ENCODE results near the gene CEP85.
A peak's percentile ranks its signal among the peaks of the same experiment; 100 is the strongest.
"Not testable (repeated sequence)": the region's sequence is repeated elsewhere in the genome, so short reads cannot be mapped to it uniquely, and the experiment has no call there.

CEP85 gene

DNA sequence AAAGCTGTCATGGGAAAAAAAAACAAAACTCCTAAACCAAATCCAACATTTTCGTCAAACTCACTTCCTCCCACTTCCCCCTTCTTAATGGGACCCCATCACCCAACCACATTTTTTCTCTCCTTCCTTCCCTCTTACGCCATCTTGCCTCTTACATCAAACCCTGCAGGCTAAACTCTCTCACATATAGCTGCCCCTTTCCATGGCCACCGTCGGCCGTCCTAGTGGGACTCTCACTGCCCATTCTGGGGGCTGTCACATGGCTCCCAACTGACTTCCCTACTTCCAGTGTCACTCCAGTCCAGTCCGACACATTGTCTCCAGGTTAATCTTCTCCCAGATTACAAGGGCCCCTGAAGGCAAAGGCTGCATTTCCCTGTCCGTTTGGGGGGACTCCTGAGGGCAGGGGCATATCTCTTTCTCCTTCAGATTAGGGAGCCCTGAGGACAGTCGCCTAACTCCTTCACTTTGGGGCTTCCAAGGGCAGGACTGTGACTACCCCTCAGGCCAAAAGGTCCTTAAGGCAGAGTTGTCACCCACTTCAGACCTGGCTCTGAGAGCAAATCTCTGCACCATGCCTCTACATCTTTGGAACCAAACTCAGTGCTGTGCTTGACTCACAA lies 71.8 kb downstream of the CEP85 start:
- peak overlapping the region; percentile 82 to 88 for H3K4me3 ChIP-seq (replicated peaks in 1 of 2; ENCODE audit: low read depth in 2 of 2, low read length in 2 of 2)
- DNase-seq (ENCODE audit: low read depth in 2 of 2): no peak
- TF ChIP-seq, protein P1, sequence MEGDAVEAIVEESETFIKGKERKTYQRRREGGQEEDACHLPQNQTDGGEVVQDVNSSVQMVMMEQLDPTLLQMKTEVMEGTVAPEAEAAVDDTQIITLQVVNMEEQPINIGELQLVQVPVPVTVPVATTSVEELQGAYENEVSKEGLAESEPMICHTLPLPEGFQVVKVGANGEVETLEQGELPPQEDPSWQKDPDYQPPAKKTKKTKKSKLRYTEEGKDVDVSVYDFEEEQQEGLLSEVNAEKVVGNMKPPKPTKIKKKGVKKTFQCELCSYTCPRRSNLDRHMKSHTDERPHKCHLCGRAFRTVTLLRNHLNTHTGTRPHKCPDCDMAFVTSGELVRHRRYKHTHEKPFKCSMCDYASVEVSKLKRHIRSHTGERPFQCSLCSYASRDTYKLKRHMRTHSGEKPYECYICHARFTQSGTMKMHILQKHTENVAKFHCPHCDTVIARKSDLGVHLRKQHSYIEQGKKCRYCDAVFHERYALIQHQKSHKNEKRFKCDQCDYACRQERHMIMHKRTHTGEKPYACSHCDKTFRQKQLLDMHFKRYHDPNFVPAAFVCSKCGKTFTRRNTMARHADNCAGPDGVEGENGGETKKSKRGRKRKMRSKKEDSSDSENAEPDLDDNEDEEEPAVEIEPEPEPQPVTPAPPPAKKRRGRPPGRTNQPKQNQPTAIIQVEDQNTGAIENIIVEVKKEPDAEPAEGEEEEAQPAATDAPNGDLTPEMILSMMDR (IDR thresholded peaks at IDR 0.05; ENCODE audit: low read depth, low read length): no peak

DNA sequence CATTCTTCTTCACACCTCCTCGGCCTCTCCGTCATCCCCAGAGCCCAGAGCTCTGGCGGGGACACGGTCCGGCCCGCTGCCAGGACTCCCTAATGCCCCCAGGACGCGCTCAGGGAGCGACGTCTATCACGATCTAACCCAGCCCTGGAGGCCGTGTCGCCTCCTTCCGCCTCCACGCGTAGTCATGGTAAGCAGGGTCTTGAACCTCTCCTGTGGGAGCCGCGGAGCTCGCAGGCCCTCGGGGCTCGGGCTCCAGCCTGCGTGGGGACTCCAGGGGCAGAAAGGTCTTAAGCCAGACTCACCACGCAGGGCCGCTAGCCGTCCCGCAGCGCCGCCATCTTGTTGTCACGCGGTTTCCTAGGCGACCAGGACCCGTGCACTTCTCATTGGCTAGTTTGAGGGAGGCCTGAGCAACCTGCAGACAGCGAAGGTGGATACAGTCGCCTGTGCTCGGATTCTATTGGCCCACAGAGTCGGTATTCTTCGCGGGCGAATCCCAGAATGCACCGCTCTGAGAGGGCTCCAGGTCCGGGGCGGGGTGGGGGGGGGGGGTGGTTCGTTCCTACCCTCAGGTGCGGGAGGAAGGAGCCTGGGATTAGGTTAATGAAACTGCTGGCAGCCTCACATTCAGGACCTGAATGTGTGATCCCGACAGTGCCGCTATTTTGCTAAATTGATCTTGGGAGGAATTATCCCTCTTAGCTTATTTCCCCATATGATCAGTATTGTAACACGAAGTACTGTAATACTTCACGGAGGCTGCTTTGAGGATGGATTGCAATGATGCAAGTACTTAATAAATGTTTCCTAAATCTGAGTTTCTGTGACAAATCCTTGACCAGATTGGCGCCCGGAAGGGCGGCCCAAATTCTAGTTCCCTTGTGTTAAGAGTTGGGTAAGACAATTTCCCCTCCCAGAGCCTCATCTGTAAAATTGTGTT lies 72.6 kb downstream of the CEP85 start, which contains the start of gene UBXN11:
UBXN11 (minus strand) TSS at position 347 of the 940 bp plus-strand sequence. CDS start 3,753 bp downstream, outside the sequence.
- DNase-seq (ENCODE audit: low read depth in 2 of 2): peak; percentile 96
- H3K4me3 ChIP-seq (replicated peaks in 1 of 2; ENCODE audit: low read depth in 2 of 2, low read length in 2 of 2): peak within 1 kb of the TSS; percentile 82 to 88
- TF ChIP-seq, protein P1 (IDR thresholded peaks at IDR 0.05; ENCODE audit: low read depth, low read length): no peak

DNA sequence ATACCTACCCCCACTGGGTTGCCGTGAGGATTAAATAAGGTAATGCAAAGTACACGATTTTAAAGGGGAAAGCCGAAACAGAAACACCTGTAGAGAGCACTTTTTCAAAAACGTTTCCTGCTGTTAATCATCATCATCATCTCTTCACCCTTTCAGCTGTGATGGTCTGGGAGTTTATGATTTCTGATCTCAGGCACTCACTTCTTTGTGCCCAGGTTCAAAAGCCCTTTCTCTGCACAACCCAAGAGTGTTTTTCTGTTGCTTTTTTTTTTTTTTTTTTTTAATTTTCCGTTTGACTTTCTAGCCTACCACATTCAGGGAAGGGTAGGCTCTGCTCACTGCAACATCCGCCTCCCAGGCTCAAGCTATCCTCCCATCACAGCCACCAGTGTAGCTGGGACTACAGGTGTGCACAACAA lies 73.4 kb downstream of the CEP85 start:
- TF ChIP-seq, protein P1 (IDR thresholded peaks at IDR 0.05; ENCODE audit: low read depth, low read length): no peak
- no peak overlapping the region for H3K4me3 ChIP-seq (replicated peaks in 1 of 2; ENCODE audit: low read depth in 2 of 2, low read length in 2 of 2)
- no peak for DNase-seq (ENCODE audit: low read depth in 2 of 2)

DNA sequence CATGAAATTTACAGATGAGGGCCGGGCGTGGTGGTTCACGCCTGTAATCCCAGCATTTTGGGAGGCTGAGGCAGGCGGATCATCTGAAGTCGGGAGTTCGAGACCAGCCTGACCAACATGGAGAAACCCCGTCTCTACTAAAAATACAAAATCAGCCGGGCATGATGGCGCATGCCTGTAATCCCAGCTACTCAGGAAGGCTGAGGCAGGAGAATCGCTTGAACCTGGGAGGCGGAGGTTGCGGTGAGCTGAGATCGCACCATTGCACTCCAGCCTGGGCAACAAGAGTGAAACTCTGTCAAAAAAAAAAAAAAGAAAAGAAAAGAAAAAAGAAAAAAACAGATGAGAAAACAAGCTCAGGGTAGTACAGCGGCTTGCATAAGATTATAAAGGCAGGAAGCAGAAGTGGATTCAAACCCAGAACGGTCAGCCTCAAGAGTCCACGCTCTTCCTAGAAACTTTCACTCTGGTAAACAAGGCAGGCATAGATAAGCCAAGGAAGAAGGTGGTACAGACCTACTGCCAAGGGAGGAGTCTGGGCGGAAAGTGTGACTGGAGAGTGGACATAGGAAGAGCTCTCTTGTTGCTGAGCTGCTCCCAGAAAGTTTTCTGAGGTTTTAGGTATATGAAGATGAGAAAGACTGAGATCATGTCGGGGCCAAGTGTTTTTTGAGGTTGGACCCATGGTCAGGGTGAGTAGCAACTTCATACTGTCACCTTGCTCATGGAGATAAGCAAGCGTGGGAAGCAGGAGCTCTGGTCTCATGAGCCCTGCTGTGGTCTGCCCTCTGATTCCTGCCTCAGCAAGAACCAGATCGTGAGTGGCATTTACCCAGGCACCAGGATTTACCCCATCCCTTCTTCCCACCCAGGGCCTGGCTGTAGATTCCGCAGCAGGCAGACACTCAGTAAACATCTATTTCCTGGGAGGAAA lies 74.2 kb downstream of the CEP85 start:
- DNase-seq (ENCODE audit: low read depth in 2 of 2); H3K4me3 ChIP-seq (replicated peaks in 1 of 2; ENCODE audit: low read depth in 2 of 2, low read length in 2 of 2): not testable (repeated sequence)

DNA sequence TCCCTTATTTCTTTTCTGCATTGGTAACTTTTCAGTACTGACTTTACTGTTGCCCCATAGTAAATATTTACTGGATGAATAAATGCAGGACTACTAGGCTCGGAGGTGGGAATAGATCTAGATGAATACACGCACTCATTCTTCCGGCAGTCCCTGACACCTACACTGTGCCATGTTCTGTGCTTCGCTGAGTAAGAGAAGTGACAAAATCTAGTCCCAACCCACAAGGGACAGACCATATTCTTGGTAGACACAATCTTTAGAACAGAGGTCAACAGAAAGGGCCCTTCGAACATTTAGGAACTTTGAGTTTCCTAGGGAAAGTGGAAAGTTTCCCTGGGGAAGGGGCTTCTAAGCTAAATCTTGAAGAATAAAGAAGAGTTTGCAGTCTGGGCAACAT lies 80.5 kb downstream of the CEP85 start:
- TF ChIP-seq, protein P1 (IDR thresholded peaks at IDR 0.05; ENCODE audit: low read depth, low read length): no peak
- DNase-seq (ENCODE audit: low read depth in 2 of 2): no peak
- H3K4me3 ChIP-seq (replicated peaks in 1 of 2; ENCODE audit: low read depth in 2 of 2, low read length in 2 of 2): no peak overlapping the region

DNA sequence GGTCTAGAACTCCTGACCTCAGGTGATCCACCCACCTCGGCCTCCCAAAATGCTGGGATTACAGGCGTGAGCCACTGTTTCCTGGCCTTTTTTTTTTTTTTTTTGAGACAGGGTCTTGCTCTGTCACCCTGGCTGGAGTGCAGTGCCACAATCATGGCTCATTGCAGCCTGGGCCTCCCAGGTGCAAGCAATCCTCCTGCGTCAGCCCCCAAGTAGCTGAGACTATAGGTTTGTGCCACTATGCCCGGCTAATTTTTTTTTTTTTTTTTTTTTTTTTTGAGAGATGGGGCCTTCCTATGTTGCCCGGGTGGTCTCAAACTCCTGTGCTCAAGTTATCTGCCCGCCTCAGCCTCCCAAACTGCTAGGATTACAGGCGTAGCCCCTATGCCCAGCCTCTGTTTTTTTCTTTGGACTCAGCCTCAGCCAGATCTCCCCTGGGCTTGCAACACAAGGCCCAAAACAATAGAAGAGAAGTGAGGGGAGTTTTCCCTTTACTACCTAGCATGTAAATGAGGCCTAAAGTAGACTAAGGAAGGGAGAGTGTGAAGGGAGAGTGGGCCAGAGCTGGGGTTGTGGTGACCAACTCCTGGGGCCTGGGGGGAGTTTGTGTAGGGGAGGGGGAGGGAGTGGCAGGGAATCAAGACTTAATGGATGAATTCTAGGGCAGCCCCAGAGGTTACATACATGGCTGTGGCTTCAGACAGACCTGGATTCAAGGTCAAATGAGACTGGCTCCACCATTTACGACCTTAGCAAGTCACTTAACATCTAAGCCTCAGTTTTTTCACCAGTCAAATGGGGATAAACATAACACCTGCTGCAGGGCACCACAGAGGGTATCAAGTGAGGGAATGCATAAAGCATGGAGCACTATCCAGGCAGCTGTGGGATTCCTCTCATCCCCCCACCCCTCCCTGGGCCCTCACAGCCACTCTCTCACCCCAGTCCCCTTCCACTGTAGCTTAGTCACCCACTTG lies 82.2 kb downstream of the CEP85 start:
- DNase-seq (ENCODE audit: low read depth in 2 of 2): no peak
- TF ChIP-seq, protein P1 (IDR thresholded peaks at IDR 0.05; ENCODE audit: low read depth, low read length): no peak

More for the DNA sequence above, 82.2 kb downstream of the CEP85 start:
- no peak overlapping the region for H3K4me3 ChIP-seq (replicated peaks in 1 of 2; ENCODE audit: low read depth in 2 of 2, low read length in 2 of 2)

Data from cardiac fibroblast (primary cell).